Esophagus (tissue), 2 donors: ENCODE results near the gene TP73. TPM values are rescaled to one million over a fixed set of nuclear protein-coding genes. Genes with fewer than 3 reads are reported as not detected.
A peak's percentile ranks its signal among the peaks of the same experiment; 100 is the strongest.

ENCODE experiments used
- H3K27ac ChIP-seq, 2 donors: one replicate each; pipeline ENCODE4 v1.5.1; 2013; ENCODE audit warnings: low read depth in 2 of 2, mild to moderate bottlenecking in 2 of 2, inconsistent platforms in 1 of 2, low read length in 1 of 2, moderate library complexity in 1 of 2
- H3K27me3 ChIP-seq, 2 donors: one replicate each; pipeline ENCODE4 v1.6.1; 2013; ENCODE audit warnings: low read length in 2 of 2, control low read depth in 1 of 2, mild to moderate bottlenecking in 1 of 2; ENCODE audit not compliant: insufficient read depth in 2 of 2, control insufficient read depth in 1 of 2
- H3K36me3 ChIP-seq, 2 donors: one replicate each; pipeline ENCODE4 v1.6.1; 2013; ENCODE audit warnings: low read length in 1 of 2; ENCODE audit not compliant: control insufficient read depth in 2 of 2, insufficient read depth in 2 of 2
- H3K4me1 ChIP-seq, 2 donors: one replicate each; pipeline ENCODE4 v1.6.1; 2013; ENCODE audit warnings: low read length in 1 of 2; ENCODE audit not compliant: control insufficient read depth in 2 of 2, insufficient read depth in 2 of 2
- H3K4me3 ChIP-seq, 2 donors: one replicate each; pipeline ENCODE4 v1.5.1; 2013; ENCODE audit warnings: low read length in 2 of 2, mild to moderate bottlenecking in 2 of 2, low read depth in 1 of 2, moderate library complexity in 1 of 2
- H3K9me3 ChIP-seq, 2 donors: one replicate each; pipeline ENCODE4 v1.6.1; 2013; ENCODE audit warnings: mild to moderate bottlenecking in 2 of 2, low read depth in 1 of 2, low read length in 1 of 2, moderate library complexity in 1 of 2; ENCODE audit not compliant: control insufficient read depth in 2 of 2, insufficient read depth in 1 of 2
- WGBS, 2 donors: extraction: QIAGEN DNeasy Blood & Tissue Kit; methylation state at CpG; one replicate each; pipeline ENCODE4 v1.1.7; 2013; 5-methylcytosine and 5-hydroxymethylcytosine counted together
- polyA plus RNA-seq, 2 donors: library from polyadenylated mRNA; stranded (reverse); fragments of 200-250 nt; gene quantifications; one replicate each; pipeline ENCODE4 v1.2.3, GENCODE V29; 2013
- donor health status: healthy with polysubstance abuse.
- donor health status: Bipolar disorder and iron deficiency.

TP73 gene
- polyA plus RNA-seq, 2 donors: 3.5 to 6.0 TPM

DNA sequence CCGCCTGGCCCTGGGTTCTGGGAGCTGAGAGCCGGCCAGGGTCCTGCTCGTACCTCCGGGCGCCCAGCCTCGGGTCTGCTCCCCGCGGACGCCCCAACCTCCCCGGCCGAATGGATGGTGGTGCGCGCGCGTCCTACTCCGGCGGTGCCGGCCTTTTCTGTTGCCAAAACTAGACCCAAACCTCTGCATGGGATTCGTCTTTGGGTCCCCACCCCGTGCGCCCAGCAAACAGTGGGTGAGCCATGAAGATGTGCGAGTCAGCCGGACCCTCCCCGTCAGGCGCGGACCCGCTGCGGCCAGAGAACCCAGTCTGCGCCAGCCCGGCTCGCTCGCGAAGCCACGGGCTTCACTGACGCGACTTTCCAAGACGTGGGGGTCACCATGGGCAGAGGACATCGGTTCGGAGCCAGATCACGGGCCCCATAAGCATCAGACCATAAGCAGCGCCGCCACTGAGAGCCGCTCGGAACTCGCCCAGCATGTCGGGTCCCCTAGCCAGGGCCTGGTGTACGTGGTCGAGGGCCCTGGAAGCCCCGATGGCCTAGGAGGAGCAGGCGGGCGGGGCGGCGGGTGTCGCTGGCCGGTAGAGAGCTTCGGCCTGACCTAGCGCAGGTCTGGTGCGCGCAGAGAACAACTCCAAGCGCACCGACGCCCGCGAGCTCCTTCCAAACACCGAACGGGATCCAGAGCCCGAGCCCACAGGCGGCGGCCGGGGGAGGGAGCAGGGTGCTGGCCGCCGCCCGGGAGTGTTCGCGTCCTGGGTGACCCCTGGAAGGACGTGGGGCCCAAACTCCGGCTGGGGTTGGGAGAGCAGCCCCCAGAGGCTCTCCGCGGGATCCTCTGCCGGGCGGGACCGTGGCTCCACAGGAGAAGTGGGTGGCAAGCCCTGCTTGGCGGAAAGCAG lies 1.0 kb upstream of the TP73 start:
- H3K36me3 ChIP-seq: peaks cover 0 to 5% of the 10 kb centered on the region in 2 donors
- peaks cover 0 to 18% of the 10 kb centered on the region in 2 donors for H3K4me1 ChIP-seq
- no peak overlapping the region for H3K27ac ChIP-seq
- H3K27me3 ChIP-seq: peaks cover 0 to 22% of the 10 kb centered on the region in 2 donors
- H3K9me3 ChIP-seq: no peaks in the 10 kb centered on the region
- H3K4me3 ChIP-seq: peak overlapping the region in 1 of 2 donors; percentile 23
- 10 to 12% methylated on average over 81 to 83 of the region's 83 CpGs for WGBS, 2 donors

DNA sequence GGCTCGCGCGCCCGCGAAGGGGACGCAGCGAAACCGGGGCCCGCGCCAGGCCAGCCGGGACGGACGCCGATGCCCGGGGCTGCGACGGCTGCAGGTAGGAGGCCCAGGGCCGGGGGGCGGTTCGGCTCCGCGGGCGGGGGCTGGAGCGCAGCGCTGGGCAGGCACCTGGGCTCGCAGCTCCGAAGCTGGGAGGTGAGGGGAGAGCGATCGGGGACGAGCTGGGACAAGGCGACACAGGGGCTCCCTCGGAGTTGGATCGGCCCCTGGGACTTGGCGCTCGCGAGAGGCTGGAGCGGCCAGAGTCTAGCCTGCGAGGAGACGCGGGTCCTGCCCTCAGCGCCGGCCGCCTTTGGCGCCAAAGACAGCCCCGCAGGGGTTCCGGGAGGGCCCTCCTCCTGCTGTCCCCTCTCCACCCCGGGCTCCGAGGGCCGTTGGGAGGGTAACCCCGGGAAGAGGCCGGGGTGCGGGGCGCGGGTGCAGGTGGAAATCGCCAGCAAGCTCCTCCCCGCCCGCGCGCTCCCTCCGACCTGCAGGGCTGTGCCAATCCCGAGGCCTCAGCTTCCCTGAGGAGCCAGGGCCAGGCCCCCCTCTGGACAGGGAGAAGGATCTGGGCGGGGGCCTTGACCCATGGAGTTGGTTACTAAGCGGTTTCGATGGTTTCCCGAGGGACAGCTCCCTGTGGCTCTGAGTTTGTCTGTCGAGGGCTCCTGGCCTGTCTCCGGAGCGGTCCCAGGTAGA lies 401 bp downstream of the TP73 start:
- Histone ChIP-seq H3K4me3 (peak overlapping the region; percentile 23 to 36), H3K36me3 (no peaks in the 10 kb centered on the region), H3K4me1 (peaks cover 0 to 18% of the 10 kb centered on the region in 2 donors), H3K27me3 (peaks cover 0 to 22% of the 10 kb centered on the region in 2 donors), H3K27ac (no peak overlapping the region), H3K9me3 (no peaks in the 10 kb centered on the region)
- 7 to 8% methylated on average over 58 to 68 of the region's 68 CpGs for WGBS, 2 donors

DNA sequence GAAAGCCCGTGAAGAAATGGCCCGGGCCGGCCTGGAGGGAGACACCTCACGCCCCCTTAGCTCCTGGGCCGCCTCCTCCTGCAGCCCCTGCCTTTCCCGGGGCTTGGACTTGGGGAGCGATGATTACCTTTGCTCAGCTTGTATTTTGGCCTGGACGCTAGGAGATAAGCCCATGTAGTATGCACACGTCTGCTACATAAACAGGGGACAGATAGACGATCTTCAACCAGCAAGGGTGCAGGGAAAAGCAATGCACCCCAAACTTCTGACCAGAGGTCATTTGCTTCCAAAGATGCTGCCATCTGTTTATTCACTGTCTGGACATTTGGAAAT lies 936 bp downstream of the TP73 start:
- H3K36me3 ChIP-seq: no peaks in the 10 kb centered on the region
- H3K27ac ChIP-seq: no peak overlapping the region
- WGBS, 2 donors: 52 to 58% methylated on average over 10 of the region's 10 CpGs
- H3K27me3 ChIP-seq: peaks cover 0 to 22% of the 10 kb centered on the region in 2 donors
- peaks cover 0 to 18% of the 10 kb centered on the region in 2 donors for H3K4me1 ChIP-seq
- no peak overlapping the region for H3K4me3 ChIP-seq
- no peaks in the 10 kb centered on the region for H3K9me3 ChIP-seq

DNA sequence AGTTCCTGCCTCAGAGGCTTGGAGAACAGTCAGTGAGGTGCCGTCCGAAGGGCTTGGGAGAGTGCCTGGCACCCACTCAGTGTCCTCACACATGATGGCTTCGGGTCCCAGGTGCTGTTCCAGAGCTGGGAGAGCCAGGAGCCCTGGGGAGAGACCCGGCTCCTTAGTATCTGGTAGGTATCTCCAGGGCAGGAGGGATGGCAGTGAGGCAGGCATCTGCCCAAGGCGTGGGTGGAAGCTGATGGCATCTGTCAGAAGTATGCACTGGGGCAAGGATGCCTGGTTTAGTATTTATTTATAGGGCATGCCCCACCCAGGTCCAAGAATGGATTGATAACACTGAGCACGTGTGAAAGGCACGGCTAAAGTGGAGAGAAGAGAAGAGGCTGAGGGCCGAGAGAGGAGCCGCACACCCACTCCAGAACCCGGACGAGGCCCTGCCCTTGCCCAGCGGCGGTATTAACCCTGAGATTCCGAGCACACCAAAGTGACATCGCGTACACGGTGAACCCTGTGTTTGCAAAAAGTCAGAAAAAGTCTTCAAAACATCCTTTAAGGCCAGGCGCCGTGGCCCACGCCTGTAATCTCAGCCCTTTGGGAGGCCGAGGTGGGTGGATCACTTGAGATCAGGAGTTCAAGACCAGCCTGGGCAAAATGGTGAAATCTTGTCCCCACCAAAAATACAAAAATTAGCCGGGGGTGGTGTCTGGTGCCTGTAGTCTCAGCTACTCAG lies 2.4 kb downstream of the TP73 start:
- H3K27me3 ChIP-seq: peaks cover 0 to 22% of the 10 kb centered on the region in 2 donors
- peaks cover 0 to 18% of the 10 kb centered on the region in 2 donors for H3K4me1 ChIP-seq
- WGBS, 2 donors: 86 to 88% methylated on average over 22 of the region's 22 CpGs
- no peak overlapping the region for H3K4me3 ChIP-seq
- H3K36me3 ChIP-seq: no peaks in the 10 kb centered on the region
- H3K27ac ChIP-seq: no peak overlapping the region
- no peaks in the 10 kb centered on the region for H3K9me3 ChIP-seq

DNA sequence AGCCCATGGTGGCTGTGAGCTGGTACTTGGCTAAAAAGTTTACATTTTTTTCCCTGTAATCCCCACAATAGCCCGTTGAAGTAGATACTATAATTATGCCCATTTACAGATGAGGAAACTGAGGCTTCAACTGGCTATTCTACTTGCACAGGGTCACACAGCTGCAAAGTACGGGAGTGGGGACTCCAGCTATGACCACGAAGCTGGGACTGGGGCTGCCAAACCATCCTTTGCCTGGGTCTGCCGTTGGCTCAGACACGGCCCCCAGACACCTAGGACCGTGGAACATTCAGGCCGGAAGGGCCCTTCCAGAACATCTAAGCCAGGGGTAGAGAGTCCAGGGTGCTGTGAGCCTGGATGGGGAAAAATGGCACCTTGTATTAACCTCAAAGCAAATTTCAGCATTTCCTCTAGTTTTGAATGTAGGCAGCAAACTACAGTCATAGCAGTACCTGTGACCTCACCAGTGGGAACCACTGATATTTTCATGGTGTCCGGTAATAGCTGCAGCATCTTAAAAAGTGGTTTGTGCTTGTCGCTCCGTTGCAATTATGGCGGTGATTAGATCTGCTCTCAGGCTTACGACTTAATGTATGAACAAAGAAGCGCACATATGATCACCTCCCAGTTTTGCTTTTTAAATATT lies 4.3 kb downstream of the TP73 start:
- peaks cover 0 to 9% of the 10 kb centered on the region in 2 donors for H3K4me1 ChIP-seq
- H3K36me3 ChIP-seq: no peaks in the 10 kb centered on the region
- H3K4me3 ChIP-seq: no peak overlapping the region
- H3K27ac ChIP-seq: no peak overlapping the region
- no peaks in the 10 kb centered on the region for H3K9me3 ChIP-seq
- H3K27me3 ChIP-seq: peaks cover 0 to 11% of the 10 kb centered on the region in 2 donors
- 80 to 83% methylated on average over 13 of the region's 13 CpGs for WGBS, 2 donors

DNA sequence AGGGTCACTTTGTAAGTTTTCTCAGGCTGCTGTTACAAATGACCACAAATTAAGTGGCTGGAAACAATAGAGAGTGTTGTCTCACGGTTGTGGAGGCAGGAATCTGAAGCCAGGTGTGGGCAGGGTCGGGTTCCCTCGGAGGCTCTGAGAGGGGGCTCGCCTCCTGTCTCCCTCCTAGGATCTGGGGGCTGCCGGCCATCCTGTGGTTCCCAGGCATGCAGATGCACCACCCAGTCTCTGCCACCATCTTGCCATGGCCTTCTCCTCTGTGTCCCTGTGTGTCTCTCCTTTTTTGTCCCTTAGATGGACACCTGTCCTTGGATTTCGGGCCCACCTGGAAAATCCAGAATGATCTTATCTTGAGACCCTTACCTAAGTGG lies 4.8 kb downstream of the TP73 start:
- WGBS, 2 donors: 65 to 79% methylated on average over 6 of the region's 6 CpGs
- H3K9me3 ChIP-seq: no peaks in the 10 kb centered on the region
- no peak overlapping the region for H3K27ac ChIP-seq
- no peak overlapping the region for H3K4me3 ChIP-seq
- H3K4me1 ChIP-seq: peaks cover 0 to 7% of the 10 kb centered on the region in 2 donors
- H3K27me3 ChIP-seq: peaks cover 0 to 8% of the 10 kb centered on the region in 2 donors
- H3K36me3 ChIP-seq: no peaks in the 10 kb centered on the region

DNA sequence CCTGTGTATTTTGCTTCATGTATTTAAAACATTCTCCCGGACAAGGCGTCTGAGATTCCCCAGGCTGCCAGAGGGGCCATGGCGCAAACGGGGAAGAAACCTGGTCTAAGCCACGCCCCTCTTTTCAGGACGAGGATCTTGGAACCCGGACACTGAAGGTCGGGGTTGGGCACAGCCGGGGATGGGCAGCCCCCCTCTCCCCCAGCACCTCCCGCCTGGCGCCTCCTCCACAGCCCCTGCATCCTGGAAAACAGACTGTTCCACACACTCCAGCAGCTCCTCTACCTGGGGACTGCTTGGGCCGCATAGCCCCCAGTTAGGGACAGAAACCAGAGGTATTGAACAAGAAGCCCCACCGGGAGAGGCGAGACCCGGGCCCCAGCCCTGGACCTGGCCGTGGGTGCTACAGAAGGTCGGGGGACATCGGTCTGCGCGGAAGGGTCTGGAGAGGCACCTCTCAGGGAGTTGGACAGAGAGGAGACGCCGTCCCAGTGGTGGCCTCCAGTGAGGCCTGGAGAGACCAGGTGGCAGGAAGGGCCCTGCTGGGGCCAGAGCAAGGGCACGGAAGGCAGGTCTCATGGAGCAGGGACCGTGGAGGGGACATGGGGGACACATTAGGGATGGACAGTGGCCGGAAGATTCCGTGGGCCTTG lies 5.4 kb downstream of the TP73 start:
- Histone ChIP-seq H3K27me3 (peaks cover 0 to 3% of the 10 kb centered on the region in 2 donors), H3K36me3 (no peaks in the 10 kb centered on the region), H3K4me3 (no peak overlapping the region), H3K9me3 (no peaks in the 10 kb centered on the region), H3K27ac (no peak overlapping the region), H3K4me1 (peaks cover 0 to under 1% of the 10 kb centered on the region in 2 donors)
- 87% methylated on average over 26 of the region's 26 CpGs for WGBS, 2 donors

DNA sequence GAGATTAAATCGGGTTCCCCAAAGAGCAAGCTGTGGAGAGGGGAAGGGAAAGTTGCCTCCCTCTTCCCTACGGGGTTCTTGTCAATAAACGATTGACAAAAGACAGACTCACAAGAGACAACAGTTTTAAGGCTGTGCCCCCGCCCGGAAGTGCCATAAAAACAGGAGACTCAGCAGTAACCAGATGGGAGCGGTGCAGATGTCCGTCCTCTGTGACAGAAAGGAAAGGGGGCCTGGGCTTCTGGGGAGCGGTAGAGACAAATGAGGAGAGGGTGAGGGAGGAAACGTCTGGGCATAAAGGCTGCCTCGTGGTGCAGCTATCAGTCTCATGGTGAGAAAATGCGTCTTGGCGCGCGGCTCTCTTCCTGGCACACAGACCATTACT lies 5.9 kb downstream of the TP73 start:
- H3K36me3 ChIP-seq: no peaks in the 10 kb centered on the region
- H3K27ac ChIP-seq: no peak overlapping the region
- no peaks in the 10 kb centered on the region for H3K9me3 ChIP-seq
- H3K4me1 ChIP-seq: no peaks in the 10 kb centered on the region
- WGBS, 2 donors: 68 to 69% methylated on average over 14 of the region's 14 CpGs
- H3K27me3 ChIP-seq: no peaks in the 10 kb centered on the region
- no peak overlapping the region for H3K4me3 ChIP-seq

DNA sequence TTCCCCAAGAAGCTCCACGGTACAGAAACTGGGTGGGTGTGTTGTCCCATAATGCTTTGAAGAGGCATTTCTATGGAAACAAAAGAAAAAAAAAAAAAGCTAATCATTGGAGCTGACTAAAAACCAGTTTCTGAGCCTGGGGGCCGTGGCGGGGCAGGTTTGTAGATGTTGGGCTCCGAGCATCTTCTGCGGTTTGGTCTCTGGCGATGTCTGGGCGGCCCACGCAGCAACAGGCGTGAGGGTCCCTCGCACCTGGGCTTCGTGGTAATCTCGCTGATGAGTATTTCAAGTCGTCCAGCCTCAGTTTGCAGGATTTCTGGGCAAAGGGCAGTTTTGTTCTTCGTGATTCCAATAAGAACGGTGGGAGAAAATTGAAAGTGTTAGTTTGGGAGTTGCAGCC lies 6.8 kb downstream of the TP73 start:
- H3K4me3 ChIP-seq: no peak overlapping the region
- no peaks in the 10 kb centered on the region for H3K27me3 ChIP-seq
- no peaks in the 10 kb centered on the region for H3K4me1 ChIP-seq
- WGBS, 2 donors: 78 to 83% methylated on average over 15 of the region's 15 CpGs
- H3K9me3 ChIP-seq: no peaks in the 10 kb centered on the region
- H3K27ac ChIP-seq: no peak overlapping the region
- H3K36me3 ChIP-seq: no peaks in the 10 kb centered on the region
